Hippocampal formation (tissue), 2 donors: Measurements from ENCODE around the gene SHMT1.
"Not testable (repeated sequence)": the region's sequence is repeated elsewhere in the genome, so short reads cannot be mapped to it uniquely, and the experiment has no call there.

Experiments used
- DNase-seq, 2 donors: peaks; one replicate each; lab custom pipeline; 2025; lab: John Stamatoyannopoulos, UW

SHMT1 gene

DNA sequence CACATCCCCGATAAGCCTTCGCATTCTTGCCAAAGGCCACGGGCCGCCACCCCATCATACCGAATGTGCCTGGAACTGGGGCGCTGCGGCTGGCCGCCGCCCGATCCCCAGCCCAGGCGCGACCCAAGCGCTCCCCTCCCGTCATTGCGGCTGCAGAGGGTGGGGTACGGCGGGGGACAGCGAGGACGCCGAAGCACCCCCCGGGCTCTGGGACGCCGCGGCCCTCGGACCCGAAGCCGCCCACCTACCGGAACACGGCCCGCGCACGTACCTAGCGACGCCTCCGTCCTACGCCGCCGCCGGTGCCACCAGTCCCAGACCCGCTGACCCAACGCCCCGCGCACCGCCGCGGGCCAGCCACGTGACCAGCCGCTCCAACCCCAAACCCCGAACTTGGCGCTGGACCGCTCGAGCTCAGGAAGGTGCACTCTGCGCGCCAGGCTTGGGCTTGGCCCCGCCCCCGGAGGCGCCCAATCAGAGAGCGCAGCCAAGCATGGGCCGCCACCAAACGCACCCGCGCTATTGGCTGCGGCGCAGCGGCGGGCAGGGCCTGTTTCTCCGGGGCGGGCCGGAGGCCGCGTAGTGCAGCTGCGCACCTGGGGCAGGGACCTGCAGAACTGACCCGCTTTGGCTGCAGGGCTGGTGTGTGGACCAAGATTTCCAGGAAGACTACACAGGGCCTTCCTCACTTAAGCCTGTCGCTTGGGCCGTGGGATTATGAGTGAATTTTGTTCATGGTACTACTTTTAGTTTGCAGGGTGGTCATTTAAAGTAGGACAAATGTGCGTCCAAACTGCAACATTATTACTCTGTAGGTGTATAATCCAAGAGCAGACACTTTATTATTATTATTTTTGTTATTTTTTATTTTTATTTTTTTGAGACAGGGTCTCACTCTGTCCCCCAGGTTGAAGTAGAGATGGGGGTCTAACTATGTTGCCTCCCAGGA, at the start of gene SHMT1:
Gene SHMT1 (minus strand): TSS at position 450 of the 949 bp plus-strand sequence. CDS start 7,569 bp downstream, outside the sequence.
- peak; percentile 90 to 91 for DNase-seq

DNA sequence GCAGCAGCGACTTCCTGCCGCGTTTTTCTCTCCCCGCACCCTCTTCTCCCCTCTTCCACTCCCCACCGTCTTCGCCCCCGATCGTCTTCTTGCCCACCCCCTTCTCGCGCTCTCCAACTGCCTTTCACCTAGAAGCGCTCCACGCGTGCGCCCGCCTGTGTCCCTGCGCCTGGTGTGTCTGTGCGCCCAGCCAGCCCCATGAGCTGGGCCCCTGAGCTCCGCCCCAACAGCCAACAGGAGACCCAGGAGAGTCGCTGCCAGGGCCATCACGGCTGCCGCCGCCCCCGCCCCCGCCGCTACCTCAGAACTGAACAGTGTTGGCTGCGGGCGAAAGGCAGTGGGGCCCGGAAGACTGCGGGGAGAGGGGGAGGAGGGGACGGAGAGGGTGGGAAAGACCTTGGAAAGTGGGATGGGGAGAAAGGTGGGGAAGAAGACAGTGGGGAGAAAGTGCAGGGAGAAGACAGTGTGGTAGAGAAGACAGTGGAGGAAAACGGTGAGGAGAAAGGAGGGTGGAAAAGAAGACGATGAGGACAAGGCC, 48.7 kb upstream of the SHMT1 start:
- DNase-seq: not testable (repeated sequence)

DNA sequence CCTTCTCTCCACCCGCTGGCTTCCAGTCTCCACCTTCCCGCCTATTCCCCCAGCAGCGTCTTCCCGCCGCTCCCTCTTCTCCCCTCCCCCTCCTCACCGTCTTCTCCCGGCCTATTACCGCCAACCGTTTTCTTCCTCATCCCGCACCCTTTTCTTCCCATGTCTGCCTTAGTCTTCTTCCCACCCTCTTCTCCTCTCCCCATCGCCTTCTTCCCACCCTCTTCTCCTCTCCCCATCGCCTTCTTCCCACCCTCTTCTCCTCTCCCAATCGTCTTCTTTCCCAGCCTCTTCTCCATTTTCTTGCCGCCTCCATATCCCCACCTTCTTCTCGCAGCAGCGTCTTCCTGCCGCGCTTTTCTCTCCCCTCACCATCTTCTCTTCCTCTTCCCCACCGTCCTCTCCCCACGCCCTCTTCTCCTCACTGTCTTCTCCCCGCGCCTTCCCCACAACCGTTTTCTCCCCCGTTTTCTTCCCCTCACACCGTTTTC, 48.1 kb upstream of the SHMT1 start:
- DNase-seq: not testable (repeated sequence)

DNA sequence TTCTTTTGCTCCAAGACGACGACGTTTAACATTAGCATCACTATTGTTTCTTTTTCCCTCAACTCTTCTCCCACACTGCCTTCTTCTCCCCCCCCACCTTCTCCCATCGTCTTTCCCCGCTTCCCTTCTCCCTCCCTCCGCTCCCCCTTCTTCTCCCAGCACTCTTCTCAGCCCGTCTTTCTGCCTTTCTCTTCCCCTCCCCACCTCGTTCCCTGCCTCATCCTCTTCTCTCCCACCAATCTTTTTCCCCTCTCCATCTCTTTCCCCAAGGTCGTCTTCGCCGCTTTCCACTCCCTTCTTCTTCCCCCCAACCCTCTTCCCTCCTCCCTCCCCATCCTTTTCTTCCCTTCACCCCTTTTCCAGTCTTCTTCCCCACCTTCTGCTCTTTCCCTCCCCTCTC, 47.4 kb upstream of the SHMT1 start:
- DNase-seq: not testable (repeated sequence)

DNA sequence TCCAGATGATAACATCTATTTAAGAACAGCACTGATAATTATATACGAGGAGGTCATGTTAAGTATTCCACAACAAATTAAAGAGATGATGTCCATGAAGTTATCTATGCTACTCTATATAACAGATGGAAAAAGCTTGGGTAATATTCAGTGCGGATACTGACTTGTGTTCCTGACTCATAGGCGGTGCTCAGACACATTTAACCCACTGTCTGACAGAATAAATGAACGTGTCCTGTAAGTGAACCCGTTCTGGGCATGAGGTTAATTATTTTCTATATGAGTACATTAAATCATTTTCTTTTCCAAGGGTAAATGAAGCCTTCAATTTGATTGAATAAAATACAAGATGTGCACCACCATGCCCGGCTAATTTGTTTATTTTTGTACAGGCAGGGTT, 46.0 kb upstream of the SHMT1 start:
- not testable (repeated sequence) for DNase-seq

DNA sequence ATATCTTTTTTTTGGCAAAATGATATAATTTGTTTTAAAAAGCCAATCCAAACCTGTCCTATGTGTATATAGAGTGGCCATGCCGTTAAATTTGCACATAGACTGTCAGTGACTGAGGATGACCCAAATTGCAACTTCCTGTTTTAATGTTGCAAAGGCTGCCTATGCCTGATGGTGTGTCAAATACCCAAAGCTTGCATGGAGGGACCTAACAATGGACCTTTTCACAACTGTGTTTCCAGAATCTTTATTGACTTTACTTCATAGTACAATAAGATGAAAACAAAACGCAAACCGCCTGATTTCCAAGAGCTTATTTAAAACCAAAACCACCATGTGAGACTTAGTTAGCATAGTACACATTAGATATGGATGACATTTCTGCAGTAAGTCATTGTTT, 45.6 kb upstream of the SHMT1 start:
- not testable (repeated sequence) for DNase-seq

DNA sequence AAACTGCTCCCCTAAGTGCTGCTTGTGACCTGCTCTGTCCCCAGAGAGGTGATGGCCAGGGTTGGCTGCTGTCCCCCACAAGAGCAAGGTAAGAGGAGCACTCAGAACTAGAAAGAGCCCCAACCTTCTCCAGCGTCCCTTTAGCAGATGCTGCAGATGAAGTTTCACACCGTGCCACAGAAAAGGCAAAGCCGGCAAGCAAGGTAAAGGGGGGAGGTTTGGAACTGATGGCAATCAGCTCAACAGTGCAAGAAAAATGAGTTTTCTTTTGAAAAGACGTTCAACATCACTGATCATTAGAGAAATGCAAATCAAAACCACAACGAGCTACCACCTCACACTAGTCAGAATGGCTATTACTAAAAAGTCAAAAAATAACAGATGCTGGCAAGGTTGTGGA, 40.3 kb upstream of the SHMT1 start:
- not testable (repeated sequence) for DNase-seq

DNA sequence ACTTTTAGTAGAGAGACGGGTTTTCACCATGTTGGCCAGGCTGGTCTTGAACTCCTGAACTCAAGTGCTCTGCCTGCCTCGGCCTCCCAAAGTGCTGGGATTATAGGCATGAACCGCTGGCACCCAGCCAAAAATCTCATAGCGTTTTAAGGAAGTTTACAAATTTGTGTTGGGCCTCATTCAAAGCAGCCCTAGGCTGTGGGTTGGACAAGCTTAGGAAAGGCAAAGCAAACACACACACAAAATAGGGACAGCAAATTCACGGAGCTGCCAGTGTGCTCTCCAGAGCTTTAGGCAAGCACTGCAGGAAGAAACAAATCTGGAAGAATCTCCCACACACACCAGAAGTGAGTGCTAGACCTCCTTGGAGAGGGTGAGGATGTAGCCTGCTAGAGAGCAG, 39.8 kb upstream of the SHMT1 start:
- DNase-seq: not testable (repeated sequence)

DNA sequence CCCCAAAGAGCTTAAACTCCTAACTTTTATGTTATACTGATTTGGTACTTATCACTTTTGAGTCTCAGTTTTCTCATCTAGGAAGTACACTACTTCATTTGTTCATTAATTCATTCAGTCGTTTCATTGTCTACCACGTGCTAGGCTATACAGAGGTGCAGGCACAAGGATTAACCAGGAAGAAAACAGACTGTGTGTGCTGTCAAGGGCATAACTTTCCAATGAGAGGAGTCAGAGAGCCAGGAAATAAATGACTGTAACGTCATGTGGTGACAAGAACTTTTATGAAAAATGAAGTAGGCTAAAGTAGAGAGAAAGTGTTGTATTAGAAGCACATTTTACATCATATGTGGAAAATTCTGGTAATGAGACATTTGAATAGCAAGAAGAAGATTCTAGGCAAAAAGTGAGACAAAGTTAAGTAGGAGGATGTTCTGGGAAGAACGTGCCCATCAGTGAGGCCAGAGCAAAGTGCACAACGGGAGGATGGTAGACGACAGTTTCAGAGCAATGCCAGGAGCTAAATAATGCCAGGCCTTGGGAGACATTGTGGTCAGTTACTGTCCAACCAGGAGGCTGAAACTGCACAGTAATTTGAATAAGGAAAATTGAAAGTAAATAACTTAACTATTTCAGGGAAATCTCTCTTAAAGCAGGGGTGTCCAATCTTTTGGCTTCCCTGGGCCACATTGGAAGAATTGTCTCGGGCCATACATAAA, 38.7 kb upstream of the SHMT1 start:
- DNase-seq: not testable (repeated sequence)

DNA sequence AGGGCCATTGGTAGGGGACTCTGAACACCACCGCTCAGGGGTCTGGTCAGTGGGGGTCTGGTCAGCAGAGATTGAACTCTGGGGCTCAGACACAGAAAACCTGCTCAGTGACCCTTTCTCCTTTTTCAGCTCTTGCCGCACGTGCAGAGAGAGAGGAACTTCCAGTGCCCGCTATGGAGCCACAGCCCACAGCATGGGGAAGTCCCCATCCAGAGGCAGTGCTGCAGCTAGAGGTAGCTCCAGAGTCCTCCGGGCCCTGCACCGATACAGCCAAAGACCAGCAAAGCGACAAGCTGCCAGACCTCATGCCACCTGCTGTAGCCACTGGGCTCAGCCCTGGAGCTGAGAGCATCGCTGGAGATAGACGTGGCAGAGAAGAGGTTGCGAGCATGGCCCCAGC, 25.4 kb upstream of the SHMT1 start:
- DNase-seq: not testable (repeated sequence)

DNA sequence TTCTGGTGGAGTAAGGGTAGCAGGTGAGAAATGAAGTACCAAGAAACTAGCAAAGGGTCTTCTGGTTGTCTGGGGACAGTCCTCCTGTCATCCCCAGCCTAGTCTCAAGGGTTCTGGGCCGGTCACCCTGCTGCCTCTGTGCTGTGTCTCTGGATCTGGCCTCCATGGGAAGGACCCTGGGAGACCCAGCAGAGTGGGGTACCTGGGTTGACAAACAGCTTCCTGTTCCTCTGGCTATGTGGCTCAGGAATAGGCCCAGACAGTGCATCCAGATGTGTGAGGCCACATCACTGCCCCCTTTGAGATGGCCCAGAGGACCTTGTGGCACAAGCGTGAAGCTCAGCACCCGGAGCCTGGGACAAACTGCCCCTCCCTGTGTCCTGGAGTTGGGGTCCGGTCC, 24.9 kb upstream of the SHMT1 start:
- not testable (repeated sequence) for DNase-seq

DNA sequence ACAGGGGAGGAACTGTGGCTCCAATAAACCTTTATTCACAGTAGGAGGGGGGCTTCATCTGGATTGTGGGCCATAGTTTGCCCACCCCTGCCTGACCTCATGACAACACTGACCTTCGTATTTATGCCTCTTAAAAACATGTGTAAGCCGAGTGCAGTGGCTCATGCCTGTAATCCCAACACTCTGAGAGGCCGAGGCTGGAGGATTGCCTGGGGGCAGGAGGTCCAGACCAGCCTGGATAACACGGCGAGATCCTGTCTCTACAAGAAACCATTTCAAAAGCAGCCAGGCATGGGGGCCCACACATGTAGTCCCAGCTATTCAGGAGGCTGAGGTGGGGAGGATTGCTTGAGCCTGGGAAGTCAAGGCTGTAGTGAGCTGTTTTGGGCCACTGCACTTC, 24.2 kb upstream of the SHMT1 start:
- DNase-seq: not testable (repeated sequence)

DNA sequence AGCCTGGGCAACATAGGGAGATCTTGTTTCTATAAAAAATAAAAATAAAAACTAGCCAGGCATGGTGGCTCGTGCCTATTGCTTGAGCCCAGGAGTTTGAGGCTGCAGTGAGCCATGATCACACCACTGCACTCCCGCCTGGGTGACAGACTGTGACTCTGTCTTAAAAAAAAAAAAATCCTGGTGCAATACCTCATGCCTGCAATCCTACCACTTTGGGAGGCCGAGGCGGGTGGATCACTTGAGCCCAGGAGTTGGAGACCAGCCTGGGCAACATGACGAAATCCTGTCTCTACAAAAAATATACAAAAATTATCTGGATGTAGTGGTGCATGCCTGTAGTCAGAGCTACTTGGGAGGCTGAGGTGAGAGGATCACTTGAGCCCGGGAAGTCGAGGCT, 20.9 kb upstream of the SHMT1 start:
- not testable (repeated sequence) for DNase-seq

DNA sequence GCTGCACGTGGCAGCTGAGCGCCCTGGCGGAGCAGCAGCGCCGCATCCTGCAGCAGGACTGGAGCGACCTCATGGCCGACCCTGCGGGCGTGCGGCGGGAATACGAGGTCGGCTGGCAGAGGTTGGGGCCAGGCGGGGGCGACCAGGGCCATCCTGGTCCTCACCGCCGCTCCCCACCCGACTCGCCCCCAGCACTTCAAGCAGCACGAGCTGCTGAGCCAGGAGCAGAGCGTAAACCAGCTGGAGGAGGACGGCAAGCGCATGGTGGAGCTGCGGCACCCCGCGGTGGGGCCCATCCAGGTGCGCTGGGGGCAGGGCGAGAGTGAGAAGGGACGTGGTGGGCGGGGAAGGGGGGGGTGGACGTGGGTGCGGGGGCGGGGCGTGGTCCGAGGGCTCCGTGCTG, 19.7 kb upstream of the SHMT1 start:
- DNase-seq: not testable (repeated sequence)

DNA sequence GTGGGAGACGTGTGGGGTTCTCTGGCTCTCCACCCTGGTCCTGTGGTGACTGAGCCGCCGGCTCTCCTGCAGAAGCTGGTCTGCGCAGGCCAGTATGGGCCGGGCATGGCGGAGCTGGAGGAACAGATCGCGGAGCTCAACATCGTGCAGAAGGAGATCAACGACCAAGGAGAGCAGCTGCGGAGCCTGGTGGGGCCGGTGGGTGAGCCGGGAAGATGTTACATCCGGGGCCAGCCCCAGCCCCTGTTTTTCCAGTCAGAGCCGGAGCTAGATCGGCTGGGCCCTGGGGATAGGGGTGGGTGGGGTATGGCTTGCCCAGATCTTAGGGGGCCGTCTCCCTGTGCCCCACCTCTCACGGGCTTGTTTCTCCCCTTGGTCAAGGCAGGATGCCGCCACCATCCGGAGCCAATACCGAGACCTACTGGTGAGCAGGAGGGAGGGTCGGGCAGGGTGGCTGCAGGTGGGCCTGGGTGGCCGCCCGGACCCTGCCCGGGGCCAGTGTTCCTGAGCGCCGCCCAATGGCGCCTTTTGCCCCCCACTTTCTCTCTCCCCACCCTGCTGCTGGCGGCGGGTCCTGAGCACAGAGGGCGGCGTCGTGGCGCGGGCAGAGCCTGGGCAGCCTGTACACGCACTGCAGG, 19.2 kb upstream of the SHMT1 start:
- DNase-seq: no peak

DNA sequence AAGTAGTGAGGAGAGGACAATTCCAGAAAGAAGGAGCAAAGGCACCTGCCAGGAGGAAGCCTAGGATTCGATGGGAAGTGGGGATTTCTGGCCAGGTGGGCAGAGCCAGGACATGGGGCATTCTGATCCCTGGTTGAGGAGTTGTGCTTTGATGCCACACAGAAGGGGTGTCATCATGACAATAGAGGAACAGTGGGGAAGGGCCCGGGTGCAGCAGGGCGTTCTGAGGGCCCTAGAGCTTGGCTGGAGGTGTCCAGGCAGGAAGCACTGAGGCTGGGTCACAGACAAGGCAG, 18.5 kb upstream of the SHMT1 start:
- DNase-seq: no peak

DNA sequence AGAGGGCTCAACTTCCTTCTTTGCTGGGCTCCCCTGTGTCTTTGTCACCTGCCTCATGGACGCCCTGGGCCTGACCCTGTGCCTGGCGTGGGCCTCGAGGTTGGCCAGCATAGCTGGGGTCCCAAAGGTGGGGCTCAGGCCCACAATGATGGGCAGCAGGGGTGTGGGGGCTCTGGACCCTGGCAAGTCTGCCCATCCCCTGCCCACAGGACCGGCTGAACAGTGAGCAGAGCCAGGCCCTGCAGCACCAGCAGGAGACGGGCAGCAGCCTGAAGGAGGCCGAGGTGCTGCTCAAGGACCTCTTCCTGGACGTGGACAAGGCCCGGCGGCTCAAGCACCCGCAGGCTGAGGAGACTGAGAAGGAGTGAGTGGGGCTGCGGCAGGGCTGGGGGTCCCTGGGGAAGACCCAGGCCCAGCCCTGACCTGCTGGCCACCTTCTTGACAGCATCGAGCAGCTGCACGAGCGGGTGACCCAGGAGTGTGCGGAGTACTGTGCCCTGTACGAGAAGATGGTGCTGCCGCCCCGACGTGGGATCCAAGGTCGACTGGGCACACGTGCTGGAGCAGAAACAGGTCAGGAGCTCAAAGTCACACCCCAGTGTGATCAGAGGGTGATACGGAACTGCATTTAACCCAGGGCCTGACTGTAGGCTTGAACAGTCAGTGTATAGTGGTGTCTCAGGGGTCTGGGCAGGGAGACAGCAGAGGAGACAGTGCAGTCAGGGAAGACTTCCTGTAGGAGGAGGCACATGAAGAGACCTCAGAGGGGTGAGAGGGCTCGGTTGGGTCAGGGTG, 18.0 kb upstream of the SHMT1 start:
- no peak for DNase-seq

DNA sequence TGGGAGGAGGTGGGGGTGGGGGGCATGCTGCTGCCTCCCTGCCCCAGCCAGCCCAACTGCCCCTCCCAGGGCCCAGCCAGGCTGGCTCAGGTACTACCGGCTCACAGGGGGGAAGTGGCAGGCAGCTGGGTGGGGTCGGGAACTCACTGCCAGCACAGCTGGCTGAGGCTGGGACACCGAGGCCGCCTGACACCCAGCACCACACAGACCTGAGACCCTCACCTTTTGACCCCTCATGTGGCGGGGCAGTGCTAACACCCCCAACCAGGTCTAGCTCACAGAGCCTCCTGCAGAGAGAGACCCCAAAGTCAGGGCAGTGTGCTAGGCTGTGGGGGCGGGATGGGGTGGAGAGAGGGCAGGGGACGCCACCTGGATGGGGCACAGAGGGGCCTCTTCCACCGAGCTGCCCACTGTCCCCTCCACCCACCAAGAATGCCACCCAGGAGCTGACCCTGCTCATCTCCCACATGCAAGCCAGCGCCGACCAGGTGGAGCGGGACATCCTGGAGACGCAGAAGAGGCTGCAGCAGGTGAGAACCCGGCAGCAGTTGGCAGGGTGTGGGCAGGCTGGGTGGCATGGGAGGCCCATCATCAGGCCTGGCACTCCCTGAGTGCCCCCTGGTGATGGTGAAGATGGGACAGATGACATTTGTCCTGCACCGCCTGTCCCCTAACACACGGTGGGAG, 17.3 kb upstream of the SHMT1 start:
- DNase-seq: no peak

DNA sequence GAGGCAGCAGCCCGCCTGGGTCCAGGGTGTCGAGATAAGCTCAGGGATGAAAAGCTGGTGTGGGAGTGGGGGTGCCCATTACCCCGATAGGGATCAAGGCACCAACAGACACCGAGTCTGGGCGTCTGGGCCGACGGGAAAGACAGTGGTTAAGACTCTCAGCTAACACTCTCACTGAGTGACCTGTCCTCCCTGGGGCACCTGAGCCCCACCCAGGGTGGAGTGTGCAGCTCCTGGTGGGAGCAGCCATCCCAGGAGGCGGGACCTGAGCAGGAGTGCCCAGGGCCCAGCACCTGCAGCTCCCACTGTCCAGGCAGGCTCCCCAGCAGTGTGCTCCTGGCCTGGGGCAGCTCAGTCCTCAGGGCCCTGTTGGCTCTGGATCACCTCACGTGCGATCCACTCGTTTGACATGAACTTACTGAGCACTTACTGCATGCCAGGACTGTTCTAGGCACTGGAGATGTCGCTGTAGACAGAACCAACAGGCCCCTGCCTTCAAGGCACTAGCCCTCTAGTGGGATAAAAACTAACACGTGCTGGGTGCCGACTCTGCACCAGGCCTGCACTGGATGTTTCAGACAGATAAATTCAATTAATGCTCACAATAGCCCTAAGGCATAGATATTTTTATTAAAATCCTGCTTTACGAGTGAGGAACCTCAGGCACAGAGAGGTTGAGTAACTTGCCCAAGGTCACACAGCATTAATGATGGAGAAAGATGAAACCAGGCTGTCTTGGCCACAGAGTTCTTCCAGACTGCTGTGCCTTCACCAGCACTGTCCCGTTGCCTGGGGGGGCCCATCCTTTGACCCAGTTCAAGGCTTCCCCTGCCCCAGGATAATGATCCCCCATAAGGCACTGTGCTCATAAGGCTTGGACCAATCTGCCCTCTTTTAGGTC, 16.1 kb upstream of the SHMT1 start:
- DNase-seq: no peak

DNA sequence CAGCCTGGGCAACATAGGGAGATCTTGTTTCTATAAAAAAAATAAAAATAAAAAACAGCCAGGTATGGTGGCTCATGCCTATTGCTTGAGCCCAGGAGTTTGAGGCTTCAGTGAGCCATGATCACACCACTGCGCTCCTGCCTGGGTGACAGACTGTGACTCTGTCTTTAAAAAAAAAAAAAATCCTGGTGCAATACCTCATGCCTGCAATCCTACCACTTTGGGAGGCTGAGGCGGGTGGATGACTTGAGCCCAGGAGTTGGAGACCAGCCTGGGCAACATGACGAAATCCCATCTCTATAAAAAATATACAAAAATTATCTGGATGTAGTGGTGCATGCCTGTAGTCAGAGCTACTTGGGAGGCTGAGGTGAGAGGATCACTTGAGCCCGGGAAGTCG, 15.3 kb upstream of the SHMT1 start:
- not testable (repeated sequence) for DNase-seq
